Ishikawa (cell line): ENCODE results near the gene SERBP1.

Experiments used
- CEBPB ChIP-seq: IDR thresholded peaks from 2 replicates; pipeline ENCODE4 v1.6.1; 2012
- CREB1 ChIP-seq: IDR thresholded peaks from 2 replicates; pipeline ENCODE4 v1.6.1; 2012; ENCODE audit warnings: low read depth
- EGR1 ChIP-seq: IDR thresholded peaks from 2 replicates; pipeline ENCODE4 v1.6.1; 2012
- EP300 ChIP-seq: IDR thresholded peaks from 2 replicates; pipeline ENCODE4 v1.6.1; 2012; ENCODE audit warnings: borderline replicate concordance
- FOXM1 ChIP-seq: IDR thresholded peaks from 2 replicates; pipeline ENCODE4 v1.6.1; 2012; ENCODE audit warnings: low read depth, borderline replicate concordance
- NFIC ChIP-seq: IDR thresholded peaks from 2 replicates; pipeline ENCODE4 v1.6.1; 2012
- RAD21 ChIP-seq: IDR thresholded peaks from 2 replicates; pipeline ENCODE4 v1.6.1; 2012; ENCODE audit warnings: low read depth
- REST ChIP-seq: IDR thresholded peaks from 2 replicates; pipeline ENCODE4 v1.6.1; 2012; ENCODE audit warnings: low read depth, mild to moderate bottlenecking
- TAF1 ChIP-seq: IDR thresholded peaks from 2 replicates; pipeline ENCODE4 v1.6.1; 2012; ENCODE audit warnings: low read depth, mild to moderate bottlenecking
- TCF12 ChIP-seq: IDR thresholded peaks from 2 replicates; pipeline ENCODE4 v1.6.1; 2012; ENCODE audit warnings: low read depth
- TEAD4 ChIP-seq: IDR thresholded peaks from 2 replicates; pipeline ENCODE4 v1.6.1; 2012
- USF1 ChIP-seq: IDR thresholded peaks from 2 replicates; pipeline ENCODE4 v1.6.1; 2012
- YY1 ChIP-seq: IDR thresholded peaks from 2 replicates; pipeline ENCODE4 v1.6.1; 2012; ENCODE audit warnings: low read depth
- ZBTB7A ChIP-seq: IDR thresholded peaks from 2 replicates; pipeline ENCODE4 v1.6.1; 2012; ENCODE audit warnings: low read depth
- TF ChIP-seq, protein P1 (sequence below): IDR thresholded peaks from 2 replicates; pipeline ENCODE4 v1.6.1; 2012

Gene SERBP1

GRCh38 chr1:67376381-67376780 lies 53.8 kb downstream of the SERBP1 start:
- TF ChIP-seq, protein P1, sequence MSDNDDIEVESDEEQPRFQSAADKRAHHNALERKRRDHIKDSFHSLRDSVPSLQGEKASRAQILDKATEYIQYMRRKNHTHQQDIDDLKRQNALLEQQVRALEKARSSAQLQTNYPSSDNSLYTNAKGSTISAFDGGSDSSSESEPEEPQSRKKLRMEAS, result no peak
- no peak for TF ChIP-seq EP300
- no peak for TF ChIP-seq YY1
- no peak for TF ChIP-seq TCF12
- no peak for TF ChIP-seq TEAD4
- TF ChIP-seq REST, result no peak
- no peak for TF ChIP-seq USF1
- no peak for TF ChIP-seq FOXM1
- TF ChIP-seq ZBTB7A, result no peak
- TF ChIP-seq EGR1, result no peak
- TF ChIP-seq TAF1, result no peak
- TF ChIP-seq RAD21, result no peak
- TF ChIP-seq CEBPB, result no peak
- TF ChIP-seq NFIC, result no peak

DNA sequence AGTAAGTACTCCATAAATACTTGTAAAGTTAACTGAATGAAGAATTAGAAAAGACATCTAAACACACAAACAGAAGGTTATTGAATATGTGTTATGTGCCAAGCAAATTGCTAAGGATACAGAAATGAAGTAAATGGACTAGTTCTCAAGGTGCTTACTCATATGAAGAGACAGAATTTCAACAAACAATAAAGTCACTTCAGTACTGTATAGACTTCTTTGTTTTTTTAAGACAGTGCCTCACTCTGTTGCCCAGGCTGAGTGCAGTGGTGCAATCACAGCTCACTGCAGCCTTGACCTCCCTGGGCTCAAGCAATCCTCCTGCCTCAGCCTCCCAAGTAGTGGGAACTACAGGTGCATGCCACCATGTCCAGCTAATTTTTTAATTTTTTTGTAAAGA lies 57.3 kb downstream of the SERBP1 start:
- no peak for TF ChIP-seq EP300
- TF ChIP-seq TCF12, result no peak
- TF ChIP-seq ZBTB7A, result no peak
- no peak for TF ChIP-seq NFIC
- no peak for TF ChIP-seq RAD21
- no peak for TF ChIP-seq EGR1
- TF ChIP-seq TAF1, result no peak
- no peak for TF ChIP-seq CREB1
- TF ChIP-seq YY1, result no peak
- no peak for TF ChIP-seq TEAD4
- no peak for TF ChIP-seq USF1
- TF ChIP-seq CEBPB, result no peak
- TF ChIP-seq, protein P1, result no peak
- no peak for TF ChIP-seq REST
- TF ChIP-seq FOXM1, result no peak

DNA sequence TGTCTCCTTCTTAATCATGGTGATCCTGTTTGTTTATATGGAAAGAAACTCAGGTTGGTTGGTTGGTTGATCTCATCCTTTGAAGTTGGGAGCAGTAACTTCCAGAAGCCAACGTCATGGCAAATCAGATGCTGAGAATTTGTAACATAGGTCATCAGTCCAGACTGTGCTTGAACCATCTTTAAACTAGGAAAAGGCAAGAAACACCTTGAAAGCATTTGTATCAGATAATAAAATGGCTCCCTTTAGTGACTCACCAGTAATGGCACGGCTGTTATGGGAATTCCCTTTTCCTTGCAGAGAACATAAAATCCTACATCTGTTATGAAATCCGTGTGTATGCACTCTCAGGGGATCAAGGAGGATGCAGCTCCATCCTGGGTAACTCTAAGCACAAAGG lies 58.1 kb downstream of the SERBP1 start:
- TF ChIP-seq ZBTB7A, result no peak
- TF ChIP-seq YY1, result no peak
- no peak for TF ChIP-seq EP300
- no peak for TF ChIP-seq NFIC
- no peak for TF ChIP-seq USF1
- no peak for TF ChIP-seq TEAD4
- TF ChIP-seq, protein P1, result no peak
- no peak for TF ChIP-seq REST
- TF ChIP-seq EGR1, result no peak
- no peak for TF ChIP-seq TAF1
- TF ChIP-seq FOXM1, result no peak
- TF ChIP-seq RAD21, result no peak
- TF ChIP-seq CEBPB, result no peak
- no peak for TF ChIP-seq TCF12
- no peak for TF ChIP-seq CREB1

DNA sequence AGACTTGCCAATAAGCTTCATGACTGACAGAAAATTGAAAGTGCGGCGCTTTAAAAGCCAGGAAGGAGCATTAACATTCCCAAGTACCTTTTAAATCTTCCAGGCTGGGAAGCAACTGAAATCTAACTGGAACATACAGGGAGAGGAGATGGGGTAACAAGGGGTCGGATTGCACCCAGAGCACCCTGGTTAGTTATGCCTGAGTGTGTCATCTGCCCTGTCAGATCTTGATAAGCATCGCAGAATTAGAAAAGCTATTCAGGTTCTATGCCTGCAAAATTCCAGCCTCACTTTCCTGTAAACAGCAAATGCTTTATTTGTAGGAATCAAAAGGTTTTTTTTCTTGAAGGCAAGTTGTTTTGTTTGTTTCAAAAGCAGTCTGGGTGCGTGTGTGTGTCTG lies 58.5 kb downstream of the SERBP1 start:
- TF ChIP-seq USF1 (no peak), YY1 (no peak), TEAD4 (no peak), CREB1 (no peak), EGR1 (no peak), EP300 (no peak), NFIC (no peak), RAD21 (no peak)
- TF ChIP-seq, protein P1, result no peak
